Breast epithelium (tissue), 3 donors: ENCODE measurements around the gene DOK5.

Source experiments
- POLR2AphosphoS5 ChIP-seq, 3 donors: sonication (generic); formaldehyde crosslinking; IDR thresholded peaks; one replicate each; pipeline ENCODE4 v1.6.1; 2017; ENCODE audit warnings: antibody characterized with exemption in 3 of 3
- TF ChIP-seq, protein P1 (sequence below), 3 donors: fragments of 450-650 bp; IDR thresholded peaks; one replicate each; pipeline ENCODE4 v1.5.1; 2016 to 2017; ENCODE audit warnings: antibody characterized with exemption in 3 of 3, mild to moderate bottlenecking in 3 of 3, moderate library complexity in 3 of 3

DNA sequence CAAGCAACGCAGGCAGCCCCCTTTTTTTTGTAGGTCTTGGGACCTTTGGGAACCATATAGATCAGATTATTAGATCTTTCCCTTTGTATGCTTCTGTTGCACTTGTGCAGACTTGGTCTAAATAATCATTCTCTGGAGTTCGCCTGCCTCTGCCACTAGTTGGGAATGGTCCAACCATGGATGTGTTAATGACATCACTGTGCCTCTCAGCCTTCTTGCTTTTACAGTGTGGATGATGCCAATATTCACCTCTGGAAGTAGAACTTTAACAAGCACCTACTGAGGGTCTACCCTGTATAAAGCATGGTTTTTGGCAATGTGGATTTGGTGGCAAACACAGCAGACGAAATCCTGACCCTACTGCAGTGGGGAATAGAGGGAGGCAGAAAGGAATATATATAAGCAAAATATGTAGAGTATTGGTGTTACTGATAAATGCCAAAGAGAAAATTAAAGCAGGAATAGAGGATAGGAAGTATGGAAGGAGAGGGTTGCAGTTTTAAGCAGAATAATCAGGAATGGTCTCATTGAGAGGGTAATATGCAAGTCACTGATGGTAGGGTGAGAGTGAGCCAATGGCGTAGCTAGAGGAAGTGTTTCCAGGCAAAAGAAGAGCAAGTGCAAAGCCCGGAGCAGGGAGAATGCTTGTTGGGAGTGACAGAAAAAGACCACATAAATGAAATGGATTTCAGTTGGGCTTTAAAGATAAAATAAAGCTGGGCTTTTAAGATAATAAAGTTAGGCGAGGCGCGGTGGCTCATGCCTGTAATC is 97.5 kb downstream of the DOK5 start:
- TF ChIP-seq, protein P1, sequence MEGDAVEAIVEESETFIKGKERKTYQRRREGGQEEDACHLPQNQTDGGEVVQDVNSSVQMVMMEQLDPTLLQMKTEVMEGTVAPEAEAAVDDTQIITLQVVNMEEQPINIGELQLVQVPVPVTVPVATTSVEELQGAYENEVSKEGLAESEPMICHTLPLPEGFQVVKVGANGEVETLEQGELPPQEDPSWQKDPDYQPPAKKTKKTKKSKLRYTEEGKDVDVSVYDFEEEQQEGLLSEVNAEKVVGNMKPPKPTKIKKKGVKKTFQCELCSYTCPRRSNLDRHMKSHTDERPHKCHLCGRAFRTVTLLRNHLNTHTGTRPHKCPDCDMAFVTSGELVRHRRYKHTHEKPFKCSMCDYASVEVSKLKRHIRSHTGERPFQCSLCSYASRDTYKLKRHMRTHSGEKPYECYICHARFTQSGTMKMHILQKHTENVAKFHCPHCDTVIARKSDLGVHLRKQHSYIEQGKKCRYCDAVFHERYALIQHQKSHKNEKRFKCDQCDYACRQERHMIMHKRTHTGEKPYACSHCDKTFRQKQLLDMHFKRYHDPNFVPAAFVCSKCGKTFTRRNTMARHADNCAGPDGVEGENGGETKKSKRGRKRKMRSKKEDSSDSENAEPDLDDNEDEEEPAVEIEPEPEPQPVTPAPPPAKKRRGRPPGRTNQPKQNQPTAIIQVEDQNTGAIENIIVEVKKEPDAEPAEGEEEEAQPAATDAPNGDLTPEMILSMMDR (IDR thresholded peaks at IDR 0.05), result no peak
- TF ChIP-seq POLR2AphosphoS5 (IDR thresholded peaks at IDR 0.05), result no peak
